Measurements from ENCODE around the gene PCSK6. TPM values are rescaled to one million over a fixed set of nuclear protein-coding genes. Genes with fewer than 3 reads are reported as not detected.
"Not testable (repeated sequence)": the region's sequence is repeated elsewhere in the genome, so short reads cannot be mapped to it uniquely, and the experiment has no call there.

Gene PCSK6
- total RNA-seq, 1 experiment from 2014 or later = 26.3 TPM

DNA sequence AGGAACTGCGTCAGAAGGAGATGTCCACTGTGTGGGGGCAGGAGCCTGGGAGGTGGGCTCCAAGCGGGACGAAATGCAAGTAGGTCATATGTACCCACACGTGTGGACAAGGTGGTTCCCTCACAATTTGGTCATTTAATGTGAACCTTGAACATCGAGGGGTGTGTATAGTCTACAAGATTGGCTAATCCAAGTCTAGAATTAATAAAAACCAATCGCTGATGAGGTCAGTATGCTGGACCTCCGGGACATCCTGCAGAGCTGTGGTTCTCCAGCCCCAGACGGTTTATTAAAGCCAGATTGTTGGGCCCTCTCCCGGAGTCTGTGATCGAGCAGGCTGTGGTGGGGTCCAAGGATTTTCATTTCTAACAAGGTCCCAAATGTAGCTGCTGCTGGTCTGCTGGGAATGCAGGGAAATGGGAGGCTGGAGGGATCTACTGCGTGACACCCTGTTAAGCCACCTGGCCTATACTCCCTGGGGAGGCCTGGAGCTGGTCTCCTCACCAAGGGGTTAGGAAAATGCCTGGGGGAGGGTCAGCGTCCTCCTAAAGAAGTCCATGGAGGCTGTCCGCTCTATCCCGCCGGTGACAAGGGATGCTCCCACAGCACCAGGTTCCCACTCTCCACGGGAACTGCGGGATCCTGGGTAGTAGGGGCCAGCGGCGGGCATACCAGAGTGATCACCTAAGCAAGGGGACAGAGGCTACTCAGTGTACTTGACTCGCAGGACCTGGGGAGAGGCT is 25.1 kb downstream of the PCSK6 start:
- ChIA-PET CTCF (no interaction called here), POLR2A (ENCODE audit: unreplicated experiment) (interaction anchor here (0.7 kb wide), 1 partner anchor 18 kb away, joined by 5 read pairs; no protein-coding TSS in a partner anchor)
- Histone ChIP-seq H2AFZ (no peak overlapping the region), H3F3A (ENCODE audit: insufficient read depth, low read depth) (peaks cover 15% of the 10 kb centered on the region), H3K4me2 (peak overlapping the region; percentile 73), H3K27ac (peak overlapping the region; percentile 75), H3K9me3 (ENCODE audit: insufficient read depth, low read depth) (no peaks in the 10 kb centered on the region), H4K20me1 (ENCODE audit: insufficient read depth) (peaks cover 5% of the 10 kb centered on the region; the same call in 1 of the 2 replicates), H3K4me1 (replicated peaks; ENCODE audit: insufficient read depth) (peaks cover 43% of the 10 kb centered on the region), H3K36me3 (ENCODE audit: low read depth) (no peaks in the 10 kb centered on the region), H3K79me2 (ENCODE audit: low read depth) (peaks cover 57% of the 10 kb centered on the region), H3K27me3 (ENCODE audit: insufficient read depth, low read depth) (no peaks in the 10 kb centered on the region), H3K4me3 (no peak overlapping the region), H3K9me2 (ENCODE audit: insufficient read depth) (no peaks in the 10 kb centered on the region)
- intact Hi-C loops (cut with micrococcal nuclease; ENCODE audit: unreplicated experiment) = no loop called here
- no peak for DNase-seq
- no TSS peak for BruUV-seq (replicated peaks)
- TF ChIP-seq, protein P1, sequence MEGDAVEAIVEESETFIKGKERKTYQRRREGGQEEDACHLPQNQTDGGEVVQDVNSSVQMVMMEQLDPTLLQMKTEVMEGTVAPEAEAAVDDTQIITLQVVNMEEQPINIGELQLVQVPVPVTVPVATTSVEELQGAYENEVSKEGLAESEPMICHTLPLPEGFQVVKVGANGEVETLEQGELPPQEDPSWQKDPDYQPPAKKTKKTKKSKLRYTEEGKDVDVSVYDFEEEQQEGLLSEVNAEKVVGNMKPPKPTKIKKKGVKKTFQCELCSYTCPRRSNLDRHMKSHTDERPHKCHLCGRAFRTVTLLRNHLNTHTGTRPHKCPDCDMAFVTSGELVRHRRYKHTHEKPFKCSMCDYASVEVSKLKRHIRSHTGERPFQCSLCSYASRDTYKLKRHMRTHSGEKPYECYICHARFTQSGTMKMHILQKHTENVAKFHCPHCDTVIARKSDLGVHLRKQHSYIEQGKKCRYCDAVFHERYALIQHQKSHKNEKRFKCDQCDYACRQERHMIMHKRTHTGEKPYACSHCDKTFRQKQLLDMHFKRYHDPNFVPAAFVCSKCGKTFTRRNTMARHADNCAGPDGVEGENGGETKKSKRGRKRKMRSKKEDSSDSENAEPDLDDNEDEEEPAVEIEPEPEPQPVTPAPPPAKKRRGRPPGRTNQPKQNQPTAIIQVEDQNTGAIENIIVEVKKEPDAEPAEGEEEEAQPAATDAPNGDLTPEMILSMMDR (conservative IDR thresholded peaks at IDR 0.05) = no peak
- no peak for TF ChIP-seq EZH2 (IDR thresholded peaks at IDR 0.05; ENCODE audit: low read depth)

DNA sequence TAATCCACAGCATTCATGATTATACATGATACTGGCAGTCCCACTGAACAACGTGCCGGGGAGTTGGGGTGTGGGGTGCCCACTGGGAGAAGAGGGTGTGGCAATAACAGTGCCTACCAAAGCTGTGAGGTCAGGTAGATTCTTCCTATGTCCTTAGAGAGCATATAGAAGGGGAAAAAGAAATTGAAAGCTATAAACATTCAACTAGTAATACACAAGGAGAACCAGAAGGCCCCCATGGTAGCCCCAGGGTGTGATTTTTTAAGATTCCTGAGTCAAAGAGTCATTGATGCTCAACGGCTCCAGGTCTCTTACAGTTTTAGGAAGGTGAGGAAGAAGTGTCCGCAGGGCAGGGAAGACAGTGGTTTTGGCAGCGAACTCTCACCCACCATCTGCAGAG is 25.8 kb downstream of the PCSK6 start:
- Histone ChIP-seq H3K4me2 (peak overlapping the region; percentile 73), H3K27ac (peak overlapping the region; percentile 75), H3K4me3 (peak overlapping the region; percentile 17; the same call in 1 of the 2 replicates), H3K79me2 (ENCODE audit: low read depth) (peaks cover 58% of the 10 kb centered on the region), H3K4me1 (replicated peaks; ENCODE audit: insufficient read depth) (peaks cover 43% of the 10 kb centered on the region), H3F3A (ENCODE audit: insufficient read depth, low read depth) (peaks cover 15% of the 10 kb centered on the region)
- peak in 1 of 2 experiments; percentile 63 for DNase-seq
- H3K9me2 ChIP-seq (ENCODE audit: insufficient read depth); H3K9me3 ChIP-seq (ENCODE audit: insufficient read depth, low read depth); H3K36me3 ChIP-seq (ENCODE audit: low read depth); H2AFZ ChIP-seq; H4K20me1 ChIP-seq (ENCODE audit: insufficient read depth); H3K27me3 ChIP-seq (ENCODE audit: insufficient read depth, low read depth); CTCF ChIA-PET: not testable (repeated sequence)
- POLR2A ChIA-PET (ENCODE audit: unreplicated experiment) = interaction anchor here (0.6 to 0.7 kb wide), 2 partner anchors 19 to 160 kb away, joined by 3 to 5 read pairs; no protein-coding TSS in a partner anchor
- intact Hi-C loops (cut with micrococcal nuclease; ENCODE audit: unreplicated experiment) = loop anchor here (1.0 kb wide), 1 partner anchor 25 kb away; no protein-coding TSS in a partner anchor
- BruUV-seq (replicated peaks) = TSS peak; percentile 65

DNA sequence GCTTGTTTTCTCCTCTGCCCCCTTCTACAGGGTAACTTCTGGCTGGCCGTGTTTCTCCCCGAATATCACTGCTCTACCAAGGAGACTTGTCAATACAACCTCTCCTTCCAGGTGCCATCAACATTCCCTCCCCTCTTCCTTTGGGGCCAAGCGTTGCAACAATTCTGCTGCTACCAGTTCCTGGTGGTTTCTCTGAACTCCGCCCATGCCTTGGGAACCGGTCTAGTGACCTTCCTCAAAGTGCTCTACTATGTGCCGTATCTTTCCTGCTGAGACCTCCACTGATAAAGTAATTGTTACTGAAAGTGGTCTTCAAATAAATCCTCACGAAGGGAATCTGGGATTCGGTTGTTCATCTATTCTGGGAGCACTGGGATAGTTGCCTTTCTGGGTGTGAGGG is 26.2 kb downstream of the PCSK6 start:
- peaks cover 5% of the 10 kb centered on the region for H4K20me1 ChIP-seq (ENCODE audit: insufficient read depth)
- intact Hi-C loops (cut with micrococcal nuclease; ENCODE audit: unreplicated experiment) = loop anchor here (1.0 kb wide), 1 partner anchor 25 kb away; no protein-coding TSS in a partner anchor
- H3K27ac ChIP-seq = peak overlapping the region; percentile 75
- peaks cover 15% of the 10 kb centered on the region for H3F3A ChIP-seq (ENCODE audit: insufficient read depth, low read depth)
- no peak overlapping the region for H2AFZ ChIP-seq
- no peak for TF ChIP-seq EZH2 (IDR thresholded peaks at IDR 0.05; ENCODE audit: low read depth)
- TF ChIP-seq, protein P1 (conservative IDR thresholded peaks at IDR 0.05) = no peak
- no peaks in the 10 kb centered on the region for H3K27me3 ChIP-seq (ENCODE audit: insufficient read depth, low read depth)
- H3K4me1 ChIP-seq (replicated peaks; ENCODE audit: insufficient read depth) = peaks cover 43% of the 10 kb centered on the region
- peak; percentile 78 to 79 for DNase-seq
- H3K4me3 ChIP-seq = peak overlapping the region; percentile 17; the same call in 1 of the 2 replicates
- CTCF ChIA-PET = no interaction called here
- peaks cover 58% of the 10 kb centered on the region for H3K79me2 ChIP-seq (ENCODE audit: low read depth)
- BruUV-seq (replicated peaks) = no TSS peak
- H3K9me2 ChIP-seq (ENCODE audit: insufficient read depth) = no peaks in the 10 kb centered on the region
- no peaks in the 10 kb centered on the region for H3K9me3 ChIP-seq (ENCODE audit: insufficient read depth, low read depth)
- H3K36me3 ChIP-seq (ENCODE audit: low read depth) = no peaks in the 10 kb centered on the region
- POLR2A ChIA-PET (ENCODE audit: unreplicated experiment) = interaction anchor here (0.6 kb wide), 1 partner anchor 161 kb away, joined by 3 read pairs; no protein-coding TSS in a partner anchor
- H3K4me2 ChIP-seq = peak overlapping the region; percentile 73
